Ishikawa (cell line): ENCODE measurements around the gene VAMP1.

Experiments
- CEBPB ChIP-seq: IDR thresholded peaks from 2 replicates; pipeline ENCODE4 v1.6.1; 2012
- EP300 ChIP-seq: IDR thresholded peaks from 2 replicates; pipeline ENCODE4 v1.6.1; 2012; ENCODE audit warnings: borderline replicate concordance
- FOXM1 ChIP-seq: IDR thresholded peaks from 2 replicates; pipeline ENCODE4 v1.6.1; 2012; ENCODE audit warnings: low read depth, borderline replicate concordance
- MAX ChIP-seq: IDR thresholded peaks from 2 replicates; pipeline ENCODE4 v1.6.1; 2012
- RAD21 ChIP-seq: IDR thresholded peaks from 2 replicates; pipeline ENCODE4 v1.6.1; 2012; ENCODE audit warnings: low read depth
- REST ChIP-seq: IDR thresholded peaks from 2 replicates; pipeline ENCODE4 v1.6.1; 2012; ENCODE audit warnings: low read depth, mild to moderate bottlenecking
- TAF1 ChIP-seq: IDR thresholded peaks from 2 replicates; pipeline ENCODE4 v1.6.1; 2012; ENCODE audit warnings: low read depth, mild to moderate bottlenecking
- TCF12 ChIP-seq: IDR thresholded peaks from 2 replicates; pipeline ENCODE4 v1.6.1; 2012; ENCODE audit warnings: low read depth
- TEAD4 ChIP-seq: IDR thresholded peaks from 2 replicates; pipeline ENCODE4 v1.6.1; 2012
- USF1 ChIP-seq: IDR thresholded peaks from 2 replicates; pipeline ENCODE4 v1.6.1; 2012

GRCh38 chr12:6464531-6464930 is 5.9 kb downstream of the VAMP1 start:
- TF ChIP-seq USF1: no peak
- no peak for TF ChIP-seq FOXM1
- no peak for TF ChIP-seq TCF12
- no peak for TF ChIP-seq RAD21
- no peak for TF ChIP-seq REST
- no peak for TF ChIP-seq TEAD4
- no peak for TF ChIP-seq EP300
- TF ChIP-seq TAF1: no peak
- TF ChIP-seq MAX: no peak
- no peak for TF ChIP-seq CEBPB
